HG03175 (cell line): ENCODE data around the gene ZMIZ1.

Experiments
- ATAC-seq: cut with Tn5 transposase; IDR thresholded peaks from one replicate; pipeline ENCODE4 v1.9.1; 2021; ENCODE audit warnings: mild to moderate bottlenecking, moderate library complexity; ENCODE audit not compliant: unreplicated experiment

The ZMIZ1 gene

GRCh38 chr10:79357180-79357579 lies 288.4 kb downstream of the ZMIZ1 start:
- ATAC-seq = no peak

- no peak for ATAC-seq
These were observed 290.0 kb downstream of the ZMIZ1 start for GRCh38 chr10:79358811-79359210.

- no peak for ATAC-seq
These were observed 291.2 kb downstream of the ZMIZ1 start for GRCh38 chr10:79359816-79360498.

DNA sequence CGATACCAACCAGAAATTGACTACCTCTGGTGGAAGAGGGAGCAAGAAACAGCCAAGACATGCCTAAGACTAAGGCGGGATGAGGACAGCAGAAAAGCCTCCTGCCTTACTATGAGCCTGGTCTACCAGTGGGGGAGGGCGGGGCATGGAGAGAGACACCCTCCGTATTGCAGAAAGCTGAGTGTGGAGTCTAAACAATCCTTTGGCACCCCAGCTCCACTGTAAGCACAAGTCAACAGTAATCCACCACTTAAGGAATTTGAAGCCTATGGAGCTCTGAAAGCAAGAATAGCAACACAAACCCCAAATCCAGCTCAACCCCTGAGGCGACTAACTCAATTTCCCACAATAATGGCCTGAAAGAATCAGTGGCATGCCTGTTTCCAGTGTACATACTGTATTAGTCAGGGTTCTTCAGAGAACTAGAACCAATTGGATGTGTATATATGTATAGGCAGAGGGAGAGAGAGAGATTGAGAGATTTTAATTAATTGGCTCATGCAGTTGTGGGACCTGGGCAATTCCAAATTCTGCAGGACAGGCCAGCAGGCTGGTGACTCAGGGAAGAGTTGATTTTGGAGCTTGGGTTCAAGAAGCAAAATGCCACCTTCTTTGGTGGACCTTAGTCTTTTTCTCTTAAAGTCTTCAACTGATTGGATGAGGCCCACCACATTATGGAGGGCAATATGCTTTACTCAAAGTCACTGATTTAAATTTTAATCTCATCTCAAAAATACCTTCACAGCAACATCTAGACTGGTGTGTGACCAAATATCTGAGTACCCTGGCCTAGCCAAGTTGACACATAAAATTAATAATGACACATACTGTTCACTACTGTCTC lies 292.0 kb downstream of the ZMIZ1 start:
- no peak for ATAC-seq

DNA sequence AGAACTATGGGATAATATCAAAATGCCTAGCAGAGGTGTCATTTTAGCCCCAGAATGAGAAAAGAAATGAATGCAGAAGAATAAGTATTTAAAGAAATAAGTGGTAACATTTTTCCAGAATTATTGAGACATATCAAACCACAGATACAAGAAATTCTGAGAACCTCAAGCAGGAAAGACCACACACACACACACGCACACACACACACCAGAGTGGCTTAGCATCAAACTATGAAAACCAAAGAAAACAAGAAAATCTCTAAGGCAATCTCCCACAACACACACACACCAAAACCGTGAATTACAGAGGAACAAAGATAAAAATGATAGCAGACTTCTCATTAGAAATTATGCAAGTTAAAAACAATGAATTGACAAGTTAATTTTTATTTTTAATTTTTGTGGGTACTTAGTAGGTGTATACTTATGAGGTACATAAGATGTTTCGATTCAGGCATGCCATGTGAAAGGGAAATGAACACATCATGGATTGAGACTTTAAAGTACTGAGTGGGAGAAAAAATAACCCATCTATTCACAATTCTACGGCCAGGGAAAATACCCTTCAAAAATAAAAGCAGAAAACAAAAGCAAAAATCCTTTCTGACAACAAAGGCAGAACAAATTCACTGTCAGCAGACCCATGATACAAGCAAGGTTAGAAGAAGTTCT lies 293.1 kb downstream of the ZMIZ1 start:
- no peak for ATAC-seq
